Heart right ventricle (tissue), 16 donors: ENCODE results near the gene IGF2BP1. TPM values are rescaled to one million over a fixed set of nuclear protein-coding genes. Genes with fewer than 3 reads are reported as not detected.

Source experiments
- ATAC-seq, 8 donors: fragments of 200-7000 bp; cut with Tn5 transposase; one replicate each; pipeline ENCODE4 v1.9.1; 2020; ENCODE audit warnings: mild to moderate bottlenecking in 8 of 8, moderate library complexity in 8 of 8, moderate number of reproducible peaks in 1 of 8
- DNase-seq, 2 donors: peaks; one replicate each; pipeline ENCODE4 v3.0.0-alpha.2; 2020
- H3K27ac ChIP-seq, 10 donors: fragments of 200-600 bp; sonication (generic) in 2 of 10; one replicate each; pipeline versions ENCODE4 v1.5.0 to v1.8.0; 2020 to 2022; ENCODE audit warnings: mild to moderate bottlenecking in 3 of 10
- H3K27me3 ChIP-seq, 7 donors: fragments of 200-600 bp; one replicate each; pipeline ENCODE4 v1.8.0; 2021 to 2022; ENCODE audit warnings: mild to moderate bottlenecking in 2 of 7
- H3K36me3 ChIP-seq, 9 donors: fragments of 200-600 bp; sonication (generic) in 1 of 9; one replicate each; pipeline versions ENCODE4 v1.5.0 to v1.8.0; 2020 to 2022; ENCODE audit warnings: mild to moderate bottlenecking in 2 of 9
- H3K4me1 ChIP-seq, 9 donors: fragments of 200-600 bp; sonication (generic) in 1 of 9; one replicate each; pipeline versions ENCODE4 v1.5.0 to v1.8.0; 2020 to 2022; ENCODE audit warnings: mild to moderate bottlenecking in 4 of 9
- H3K4me3 ChIP-seq, 10 donors: fragments of 200-600 bp; sonication (generic) in 2 of 10; one replicate each; pipeline versions ENCODE4 v1.5.0 to v1.8.0; 2020 to 2022; ENCODE audit warnings: mild to moderate bottlenecking in 7 of 10, moderate library complexity in 2 of 10
- H3K9me3 ChIP-seq, 11 donors: fragments of 200-600 bp in 10 of 11; sonication (generic) in 2 of 11; one replicate each; pipeline versions ENCODE4 v1.5.0 to v1.8.0; 2013 to 2022; ENCODE audit warnings: mild to moderate bottlenecking in 2 of 11, control low read depth in 1 of 11, moderate library complexity in 1 of 11
- WGBS, 2 donors: extraction: QIAGEN DNeasy Blood & Tissue Kit; methylation state at CpG; one replicate each; pipeline ENCODE4 v1.1.7; 2013; ENCODE audit warnings: inconsistent platforms in 1 of 2; 5-methylcytosine and 5-hydroxymethylcytosine counted together
- intact Hi-C, 10 donors: fragments of 100-400 bp; cut with DNase I; formaldehyde crosslinking; loops; one replicate each; pipeline versions ENCODE4 v1.11.1 to v1.14.2; 2022
- polyA plus RNA-seq, 2 donors: library from polyadenylated mRNA; stranded (reverse); fragments of 200-250 nt; gene quantifications; one replicate each; pipeline ENCODE4 v1.2.3, GENCODE V29; 2013
- total RNA-seq, 10 donors: library from RNA; stranded (reverse); fragmentation: NEBNext Ultra II Directional in 3 of 10; extraction: Animal tissue kit (Norgen Biotek cat#: 25700) in 3 of 10; gene quantifications; one replicate each; pipeline versions ENCODE4 v1.2.1 to v1.2.4, GENCODE V29; 2021 to 2023
- TF ChIP-seq, protein P1 (sequence below), 9 donors: fragments of 200-600 bp; sonication (generic) in 2 of 9; IDR thresholded peaks; one replicate each; pipeline versions ENCODE4 v1.5.0 to v1.8.0; 2021 to 2022; ENCODE audit warnings: antibody characterized with exemption in 9 of 9, mild to moderate bottlenecking in 5 of 9, moderate library complexity in 1 of 9
- donor health status: Arrhythmogenic right ventricular cardiomyopathy.
- donor health status: ischemic (EF 13 %, LVEDD 7.1; RV severe dilation, severe dysfunction).
- donor health status: healthy with polysubstance abuse.
- donor health status: DM: no; HTN: yes; CAD: no.
- donor health status: DM: no; HTN: no; CAD: no.
- donor health status: ischemic (EF 25% LVEDD 6.9; RV normal size, moderate dysfunction).
- donor health status: ischemic (EF 25% LVEDD 5.7; RV mildly dilated, moderate dysfunction).
- donor health status: healthy.
- donor health status: DM: yes; HTN: yes; CAD: no.
- donor health status: Ischemic cardiomyopathy.
- donor health status: ischemic (EF 35%, LVEDD 5.7; RV mildly dilated, moderate dysfunction).
- donor health status: nonischemic (EF 11% LVEDD 7.7; RV severe dilation, severe dysfunction).
- donor health status: DM: yes; HTN: yes; CAD: no.
- donor health status: PGD.
- donor health status: ischemic (EF 29% LVEDD 5.4; RV normal size, mild dysfunction).
- donor health status: nonischemic (EF 23%, LVEDD 6.1; RV moderate dilation, normal function).

Gene IGF2BP1
- total and polyA plus RNA-seq, 12 donors: 0.01 TPM; not detected in 11

DNA sequence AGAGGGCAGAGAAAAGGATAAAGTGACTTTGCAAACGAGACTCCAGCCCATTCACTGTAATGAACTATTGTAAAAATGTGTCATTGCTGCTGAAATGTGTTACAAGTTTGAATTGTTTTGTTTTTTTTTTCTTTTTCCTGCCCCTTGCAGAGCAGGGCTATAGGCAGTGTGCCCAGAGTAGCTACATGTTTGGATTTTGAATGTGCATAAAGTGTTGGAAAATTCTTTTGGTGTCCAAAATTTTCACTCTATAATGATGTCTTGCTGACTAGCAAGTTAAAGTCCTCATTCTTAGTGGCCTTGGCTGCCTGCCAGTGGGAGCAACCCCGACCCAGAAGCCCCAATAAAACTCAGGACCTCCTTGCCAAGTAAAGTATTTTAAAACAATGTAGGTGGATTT, 66.5 kb downstream of the IGF2BP1 start:
- H3K27me3 ChIP-seq: peaks cover 0 to 29% (median 20%) of the 10 kb centered on the region in 7 donors
- 26 to 33% methylated on average over 2 of the region's 2 CpGs for WGBS, 2 donors

DNA sequence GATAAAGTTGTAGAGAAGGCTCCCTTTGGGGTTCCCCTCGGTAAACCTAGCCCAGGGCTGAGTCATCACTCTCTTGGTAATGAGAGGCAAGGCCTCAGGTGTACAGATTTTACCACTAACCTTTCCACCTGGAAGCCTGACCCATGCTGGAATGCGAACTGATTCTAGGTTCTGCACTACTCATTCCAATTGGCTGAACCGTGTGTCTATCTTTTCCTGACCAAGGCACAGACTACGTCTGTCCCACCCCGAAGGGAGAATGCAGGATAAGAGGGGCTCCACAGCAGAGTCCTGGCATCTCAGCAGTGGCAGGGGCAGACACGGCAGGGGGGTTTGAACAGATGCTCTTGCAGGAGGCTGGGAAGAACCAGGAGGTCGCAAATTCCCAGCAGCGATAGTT, 70.0 kb downstream of the IGF2BP1 start:
- ATAC-seq (no peak), DNase-seq (no peak)
- no peaks in the 10 kb centered on the region for H3K4me1 ChIP-seq
- TF ChIP-seq, protein P1, sequence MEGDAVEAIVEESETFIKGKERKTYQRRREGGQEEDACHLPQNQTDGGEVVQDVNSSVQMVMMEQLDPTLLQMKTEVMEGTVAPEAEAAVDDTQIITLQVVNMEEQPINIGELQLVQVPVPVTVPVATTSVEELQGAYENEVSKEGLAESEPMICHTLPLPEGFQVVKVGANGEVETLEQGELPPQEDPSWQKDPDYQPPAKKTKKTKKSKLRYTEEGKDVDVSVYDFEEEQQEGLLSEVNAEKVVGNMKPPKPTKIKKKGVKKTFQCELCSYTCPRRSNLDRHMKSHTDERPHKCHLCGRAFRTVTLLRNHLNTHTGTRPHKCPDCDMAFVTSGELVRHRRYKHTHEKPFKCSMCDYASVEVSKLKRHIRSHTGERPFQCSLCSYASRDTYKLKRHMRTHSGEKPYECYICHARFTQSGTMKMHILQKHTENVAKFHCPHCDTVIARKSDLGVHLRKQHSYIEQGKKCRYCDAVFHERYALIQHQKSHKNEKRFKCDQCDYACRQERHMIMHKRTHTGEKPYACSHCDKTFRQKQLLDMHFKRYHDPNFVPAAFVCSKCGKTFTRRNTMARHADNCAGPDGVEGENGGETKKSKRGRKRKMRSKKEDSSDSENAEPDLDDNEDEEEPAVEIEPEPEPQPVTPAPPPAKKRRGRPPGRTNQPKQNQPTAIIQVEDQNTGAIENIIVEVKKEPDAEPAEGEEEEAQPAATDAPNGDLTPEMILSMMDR (IDR thresholded peaks at IDR 0.05): no peak
- 59 to 65% methylated on average over 8 of the region's 8 CpGs for whole genome bisulfite sequencing, 2 donors
- H3K27ac ChIP-seq: no peak overlapping the region
- peaks cover 0 to 4% (median 0%) of the 10 kb centered on the region in 7 donors for H3K27me3 ChIP-seq
- H3K4me3 ChIP-seq: no peak overlapping the region
- H3K9me3 ChIP-seq: no peaks in the 10 kb centered on the region
- intact Hi-C loops: no loop called here
- no peaks in the 10 kb centered on the region for H3K36me3 ChIP-seq

More for the DNA sequence above, 66.5 kb downstream of the IGF2BP1 start:
- ATAC-seq: no peak
- Histone ChIP-seq H3K9me3 (no peaks in the 10 kb centered on the region), H3K4me3 (no peak overlapping the region), H3K36me3 (no peaks in the 10 kb centered on the region), H3K4me1 (no peaks in the 10 kb centered on the region), H3K27ac (no peak overlapping the region)
- no peak for DNase-seq
- TF ChIP-seq, protein P1 (IDR thresholded peaks at IDR 0.05): no peak
- intact Hi-C loops: no loop called here

DNA sequence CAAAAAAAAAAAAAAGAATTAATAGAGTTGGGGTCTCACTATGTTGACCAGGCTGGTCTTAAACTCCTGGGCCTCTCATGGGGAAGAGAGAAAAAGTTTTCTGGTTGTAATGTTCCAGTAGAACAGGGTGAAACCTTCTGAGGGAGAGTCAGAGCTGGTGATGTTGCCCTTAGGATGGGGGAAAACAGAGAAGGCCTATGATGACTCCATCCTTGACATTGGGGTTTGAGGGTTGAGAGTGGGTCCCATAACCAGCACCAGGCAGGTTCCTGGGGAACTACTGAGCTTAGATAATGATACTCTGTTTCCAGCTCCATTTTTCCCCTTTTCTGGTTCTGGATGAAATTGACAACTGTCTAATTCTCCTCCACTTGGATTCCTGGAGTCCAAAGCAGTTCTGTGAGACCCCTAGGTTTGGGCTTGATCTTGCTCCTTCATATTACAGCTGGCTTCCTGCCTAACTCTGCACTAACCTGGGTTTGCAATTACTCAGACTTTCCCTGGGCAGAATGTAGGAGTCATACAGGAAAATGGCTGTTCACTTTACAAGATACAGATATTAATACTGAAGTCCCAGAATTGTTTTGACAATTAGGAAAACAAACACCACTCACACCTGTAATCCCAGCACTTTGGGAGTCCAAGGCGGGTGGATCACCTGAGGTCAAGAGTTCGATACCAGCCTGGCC, 72.5 kb downstream of the IGF2BP1 start:
- WGBS, 2 donors: 85 to 95% methylated on average over 2 of the region's 2 CpGs
- Histone ChIP-seq H3K4me1 (no peaks in the 10 kb centered on the region), H3K27me3 (peaks cover 0 to 21% (median 9%) of the 10 kb centered on the region in 7 donors), H3K4me3 (no peak overlapping the region), H3K36me3 (no peaks in the 10 kb centered on the region), H3K9me3 (no peaks in the 10 kb centered on the region), H3K27ac (no peak overlapping the region)
- TF ChIP-seq, protein P1 (IDR thresholded peaks at IDR 0.05): no peak
- no peak for DNase-seq
- no peak for ATAC-seq
- intact Hi-C loops: no loop called here

DNA sequence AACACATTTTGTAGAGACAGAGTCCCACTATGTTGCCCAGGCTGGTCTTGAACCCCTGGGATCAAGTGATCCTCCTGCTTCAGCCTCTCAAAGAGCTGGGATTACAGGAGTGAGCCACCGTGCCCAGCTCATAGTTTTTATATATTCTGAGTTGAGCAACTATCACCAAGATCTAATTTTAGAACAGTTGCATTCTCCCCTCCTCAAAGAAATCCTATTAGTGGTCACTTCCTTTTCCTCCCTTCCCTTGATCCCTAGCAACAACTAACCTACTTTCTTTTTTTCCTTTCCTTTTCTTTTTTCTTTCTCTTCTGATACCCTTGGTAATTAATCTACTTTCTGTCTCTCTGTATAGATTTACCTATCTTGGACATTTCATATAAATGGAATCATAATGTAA, 73.9 kb downstream of the IGF2BP1 start:
- H3K4me3 ChIP-seq: no peak overlapping the region
- no peaks in the 10 kb centered on the region for H3K36me3 ChIP-seq
- WGBS, 2 donors: 20 to 22% methylated on average over 1 of the region's 1 CpG
- peaks cover 0 to 28% (median 9%) of the 10 kb centered on the region in 7 donors for H3K27me3 ChIP-seq
- H3K4me1 ChIP-seq: no peaks in the 10 kb centered on the region
- no peaks in the 10 kb centered on the region for H3K9me3 ChIP-seq
- intact Hi-C loops: no loop called here
- TF ChIP-seq, protein P1 (IDR thresholded peaks at IDR 0.05): no peak
- ATAC-seq (no peak), DNase-seq (no peak)
- H3K27ac ChIP-seq: no peak overlapping the region
